GM12865 (cell line): ENCODE data around the gene PRRG3.

Experiments
- DNase-seq: peaks from one replicate; pipeline ENCODE4 v3.0.0; 2010; ENCODE audit warnings: low read depth
- H3K4me3 ChIP-seq: 2 replicates; pipeline ENCODE4 v1.5.1; 2011; ENCODE audit warnings: mild to moderate bottlenecking, low read depth, low read length, control low read depth
- TF ChIP-seq, protein P1 (sequence below): IDR thresholded peaks from 2 replicates; pipeline ENCODE4 v1.5.1; 2011; ENCODE audit warnings: low read length, control low read depth, low read depth, inconsistent platforms; ENCODE audit not compliant: insufficient read depth; ENCODE audit errors: missing control alignments

Gene PRRG3

DNA sequence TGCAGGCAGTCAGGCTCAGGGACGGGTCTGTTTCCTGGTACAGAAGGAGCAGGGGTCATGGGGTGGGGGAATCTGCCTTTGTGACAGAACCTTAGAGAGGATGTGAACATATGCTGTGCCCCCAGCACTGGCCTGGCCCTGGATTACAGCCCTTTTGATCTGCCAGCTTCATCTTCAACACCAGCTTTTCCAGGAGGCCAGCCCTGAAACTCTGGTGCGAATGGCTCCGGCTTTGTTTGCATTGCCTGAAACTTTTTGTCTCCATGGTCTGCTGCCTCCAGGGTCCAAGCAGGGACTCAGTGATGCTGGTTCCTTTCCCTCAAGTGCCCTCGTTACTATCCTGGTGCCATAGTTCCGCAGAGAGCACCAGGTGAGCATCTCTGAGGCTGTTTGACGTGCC is 41.4 kb downstream of the PRRG3 start:
- TF ChIP-seq, protein P1, sequence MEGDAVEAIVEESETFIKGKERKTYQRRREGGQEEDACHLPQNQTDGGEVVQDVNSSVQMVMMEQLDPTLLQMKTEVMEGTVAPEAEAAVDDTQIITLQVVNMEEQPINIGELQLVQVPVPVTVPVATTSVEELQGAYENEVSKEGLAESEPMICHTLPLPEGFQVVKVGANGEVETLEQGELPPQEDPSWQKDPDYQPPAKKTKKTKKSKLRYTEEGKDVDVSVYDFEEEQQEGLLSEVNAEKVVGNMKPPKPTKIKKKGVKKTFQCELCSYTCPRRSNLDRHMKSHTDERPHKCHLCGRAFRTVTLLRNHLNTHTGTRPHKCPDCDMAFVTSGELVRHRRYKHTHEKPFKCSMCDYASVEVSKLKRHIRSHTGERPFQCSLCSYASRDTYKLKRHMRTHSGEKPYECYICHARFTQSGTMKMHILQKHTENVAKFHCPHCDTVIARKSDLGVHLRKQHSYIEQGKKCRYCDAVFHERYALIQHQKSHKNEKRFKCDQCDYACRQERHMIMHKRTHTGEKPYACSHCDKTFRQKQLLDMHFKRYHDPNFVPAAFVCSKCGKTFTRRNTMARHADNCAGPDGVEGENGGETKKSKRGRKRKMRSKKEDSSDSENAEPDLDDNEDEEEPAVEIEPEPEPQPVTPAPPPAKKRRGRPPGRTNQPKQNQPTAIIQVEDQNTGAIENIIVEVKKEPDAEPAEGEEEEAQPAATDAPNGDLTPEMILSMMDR = no peak
- DNase-seq = no peak
- no peak overlapping the region for H3K4me3 ChIP-seq

DNA sequence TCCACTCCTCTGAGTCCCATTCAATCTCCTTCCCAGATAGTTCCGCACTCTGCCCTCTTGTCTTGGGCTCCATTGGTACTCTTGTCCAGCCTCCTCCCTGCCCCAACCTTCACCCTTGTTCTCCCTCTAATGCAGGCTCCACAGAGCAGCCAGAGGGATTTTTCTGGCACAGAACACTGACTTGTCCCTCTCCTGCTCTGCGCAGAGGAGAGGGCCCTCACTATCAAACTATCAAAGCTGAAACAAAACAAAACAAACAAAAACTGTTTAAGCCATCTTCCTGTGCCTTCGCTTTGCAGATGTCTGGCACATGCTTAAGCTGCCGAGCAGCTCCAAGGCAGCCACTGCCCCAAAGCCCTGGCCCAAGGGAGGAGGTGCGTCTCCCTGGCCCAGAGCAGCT is 42.2 kb downstream of the PRRG3 start:
- no peak for DNase-seq
- TF ChIP-seq, protein P1 = no peak

DNA sequence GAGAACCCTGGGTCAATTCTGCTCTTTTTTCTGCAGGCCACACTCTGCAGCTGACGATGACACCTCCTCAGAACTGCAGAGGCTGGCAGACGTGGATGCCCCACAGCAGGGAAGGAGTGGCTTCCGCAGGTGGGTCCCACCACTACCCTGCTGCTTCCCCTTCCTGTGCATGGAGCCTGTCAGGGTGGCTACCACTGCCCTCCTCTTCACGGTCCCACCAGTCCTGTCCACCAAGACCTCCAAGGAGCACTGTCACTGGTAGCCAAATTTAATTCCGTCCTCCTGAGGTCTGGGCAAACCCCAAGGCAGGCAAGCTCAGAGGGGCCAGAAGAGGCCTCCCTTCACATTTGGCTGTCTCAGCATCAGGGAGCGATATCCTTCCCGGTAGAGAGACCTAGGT is 43.5 kb downstream of the PRRG3 start:
- DNase-seq = no peak

More for the DNA sequence above, 42.2 kb downstream of the PRRG3 start:
- no peak overlapping the region for H3K4me3 ChIP-seq

DNA sequence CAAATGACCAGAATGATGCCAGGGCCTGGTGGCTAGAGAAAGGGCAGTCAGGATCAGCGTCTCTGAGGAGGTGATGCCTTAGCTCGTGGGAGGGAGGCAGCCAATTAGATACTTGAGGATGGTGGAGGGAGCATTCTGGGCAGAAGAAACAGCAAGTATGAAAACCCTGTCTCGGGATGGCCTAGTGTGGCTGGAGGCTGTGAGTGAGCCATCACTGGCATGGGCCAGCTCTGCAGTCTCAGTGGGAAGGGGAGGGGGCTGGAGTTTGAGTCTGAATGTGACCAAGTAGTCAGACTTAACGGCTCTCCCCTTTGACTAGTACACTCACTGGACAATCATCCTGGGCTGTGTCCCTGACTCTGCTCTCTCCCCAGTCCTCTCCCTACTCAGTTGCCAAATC is 46.3 kb downstream of the PRRG3 start:
- no peak overlapping the region for H3K4me3 ChIP-seq
- TF ChIP-seq, protein P1 = no peak
- no peak for DNase-seq

More for the DNA sequence above, 43.5 kb downstream of the PRRG3 start:
- H3K4me3 ChIP-seq = no peak overlapping the region
- TF ChIP-seq, protein P1 = no peak

DNA sequence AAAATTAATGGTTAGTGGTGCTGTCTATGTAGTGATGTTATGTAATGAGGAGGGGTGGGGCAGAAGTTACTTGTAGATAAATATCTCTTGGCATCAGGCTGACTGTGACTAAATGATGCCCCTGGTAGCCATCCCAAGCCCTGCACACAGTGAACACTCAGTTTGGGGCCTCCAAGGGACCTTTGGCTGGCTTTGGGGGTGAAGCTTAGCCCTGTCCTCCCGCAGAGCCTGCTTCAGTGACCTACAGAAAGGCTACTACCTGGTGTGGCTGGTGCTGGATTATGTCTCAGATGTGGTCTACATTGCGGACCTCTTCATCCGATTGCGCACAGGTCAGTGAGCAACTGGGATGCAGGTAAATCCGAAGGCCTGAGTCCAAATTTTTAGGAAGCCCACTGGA is 47.1 kb downstream of the PRRG3 start:
- TF ChIP-seq, protein P1 = no peak
- H3K4me3 ChIP-seq = no peak overlapping the region
- DNase-seq = no peak

DNA sequence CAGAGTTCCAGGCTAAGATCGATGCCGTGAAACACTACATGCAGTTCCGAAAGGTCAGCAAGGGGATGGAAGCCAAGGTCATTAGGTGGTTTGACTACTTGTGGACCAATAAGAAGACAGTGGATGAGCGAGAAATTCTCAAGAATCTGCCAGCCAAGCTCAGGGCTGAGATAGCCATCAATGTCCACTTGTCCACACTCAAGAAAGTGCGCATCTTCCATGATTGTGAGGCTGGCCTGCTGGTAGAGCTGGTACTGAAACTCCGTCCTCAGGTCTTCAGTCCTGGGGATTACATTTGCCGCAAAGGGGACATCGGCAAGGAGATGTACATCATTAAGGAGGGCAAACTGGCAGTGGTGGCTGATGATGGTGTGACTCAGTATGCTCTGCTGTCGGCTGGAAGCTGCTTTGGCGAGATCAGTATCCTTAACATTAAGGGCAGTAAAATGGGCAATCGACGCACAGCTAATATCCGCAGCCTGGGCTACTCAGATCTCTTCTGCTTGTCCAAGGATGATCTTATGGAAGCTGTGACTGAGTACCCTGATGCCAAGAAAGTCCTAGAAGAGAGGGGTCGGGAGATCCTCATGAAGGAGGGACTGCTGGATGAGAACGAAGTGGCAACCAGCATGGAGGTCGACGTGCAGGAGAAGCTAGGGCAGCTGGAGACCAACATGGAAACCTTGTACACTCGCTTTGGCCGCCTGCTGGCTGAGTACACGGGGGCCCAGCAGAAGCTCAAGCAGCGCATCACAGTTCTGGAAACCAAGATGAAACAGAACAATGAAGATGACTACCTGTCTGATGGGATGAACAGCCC is 48.6 kb downstream of the PRRG3 start:
- DNase-seq = no peak
- H3K4me3 ChIP-seq = no peak overlapping the region
- TF ChIP-seq, protein P1 = no peak

DNA sequence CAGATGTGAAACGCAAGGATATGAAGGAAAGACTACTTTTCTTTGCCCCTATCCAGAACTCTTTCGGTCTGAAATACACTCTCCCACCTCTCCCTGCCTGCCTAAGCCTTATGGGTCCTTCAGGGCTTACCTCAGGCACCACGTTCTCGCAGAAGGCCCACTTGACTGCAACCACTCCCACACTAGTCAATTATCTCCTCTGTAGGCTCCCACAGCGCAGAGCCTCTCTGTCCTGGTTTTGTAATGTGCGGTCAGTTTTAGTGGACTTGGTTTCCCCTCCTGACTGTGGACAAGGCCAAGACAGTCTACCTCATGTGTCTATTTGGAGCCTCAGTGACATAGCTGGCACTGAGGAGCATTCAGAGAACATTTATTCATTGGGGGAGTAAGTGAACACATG is 50.4 kb downstream of the PRRG3 start:
- no peak overlapping the region for H3K4me3 ChIP-seq
- DNase-seq = no peak
- TF ChIP-seq, protein P1 = no peak
